Measurements from ENCODE around the gene CXXC5.

Gene CXXC5

GRCh38 chr5:139647506-139648204 is 494 bp upstream of the CXXC5 start:
- Histone ChIP-seq H3K4me1 (ENCODE audit: control insufficient read depth, insufficient read depth, low read length) (peaks cover 46% of the 10 kb centered on the region), H3K4me3 (ENCODE audit: low read length) (no peak overlapping the region), H3K9me3 (ENCODE audit: control insufficient read depth, low read length) (no peaks in the 10 kb centered on the region), H3K27me3 (ENCODE audit: control insufficient read depth, insufficient read depth, low read length) (peaks cover 8% of the 10 kb centered on the region), H3K9ac (ENCODE audit: low read length) (peak overlapping the region; percentile 34), H3K36me3 (ENCODE audit: control insufficient read depth, insufficient read depth, low read length) (no peaks in the 10 kb centered on the region)

- H3K4me3 ChIP-seq (ENCODE audit: low read length) = peak overlapping the region; percentile 69
- no peaks in the 10 kb centered on the region for H3K9me3 ChIP-seq (ENCODE audit: control insufficient read depth, low read length)
- H3K36me3 ChIP-seq (ENCODE audit: control insufficient read depth, insufficient read depth, low read length) = no peaks in the 10 kb centered on the region
- H3K4me1 ChIP-seq (ENCODE audit: control insufficient read depth, insufficient read depth, low read length) = peaks cover 46% of the 10 kb centered on the region
- peaks cover 8% of the 10 kb centered on the region for H3K27me3 ChIP-seq (ENCODE audit: control insufficient read depth, insufficient read depth, low read length)
- peak overlapping the region; percentile 85 for H3K9ac ChIP-seq (ENCODE audit: low read length)
These were observed 1.2 kb downstream of the CXXC5 start for GRCh38 chr5:139649082-139649991.

- H3K9me3 ChIP-seq (ENCODE audit: control insufficient read depth, low read length) = no peaks in the 10 kb centered on the region
- peak overlapping the region; percentile 69 for H3K4me3 ChIP-seq (ENCODE audit: low read length)
- H3K9ac ChIP-seq (ENCODE audit: low read length) = peak overlapping the region; percentile 85
- no peaks in the 10 kb centered on the region for H3K36me3 ChIP-seq (ENCODE audit: control insufficient read depth, insufficient read depth, low read length)
- peaks cover 8% of the 10 kb centered on the region for H3K27me3 ChIP-seq (ENCODE audit: control insufficient read depth, insufficient read depth, low read length)
- peaks cover 52% of the 10 kb centered on the region for H3K4me1 ChIP-seq (ENCODE audit: control insufficient read depth, insufficient read depth, low read length)
These were observed 2.0 kb downstream of the CXXC5 start for GRCh38 chr5:139650031-139650688.

- peaks cover 57% of the 10 kb centered on the region for H3K4me1 ChIP-seq (ENCODE audit: control insufficient read depth, insufficient read depth, low read length)
- no peaks in the 10 kb centered on the region for H3K36me3 ChIP-seq (ENCODE audit: control insufficient read depth, insufficient read depth, low read length)
These were observed 2.5 kb downstream of the CXXC5 start for GRCh38 chr5:139650689-139651042.

GRCh38 chr5:139651043-139651834 is 3.1 kb downstream of the CXXC5 start:
- Histone ChIP-seq H3K9me3 (ENCODE audit: control insufficient read depth, low read length) (no peaks in the 10 kb centered on the region), H3K36me3 (ENCODE audit: control insufficient read depth, insufficient read depth, low read length) (no peaks in the 10 kb centered on the region), H3K9ac (ENCODE audit: low read length) (peak overlapping the region; percentile 85), H3K4me1 (ENCODE audit: control insufficient read depth, insufficient read depth, low read length) (peaks cover 63% of the 10 kb centered on the region), H3K27me3 (ENCODE audit: control insufficient read depth, insufficient read depth, low read length) (peaks cover 8% of the 10 kb centered on the region), H3K4me3 (ENCODE audit: low read length) (peak overlapping the region; percentile 69)

More at GRCh38 chr5:139650689-139651042, 2.5 kb downstream of the CXXC5 start:
- Histone ChIP-seq H3K9ac (ENCODE audit: low read length) (peak overlapping the region; percentile 85), H3K27me3 (ENCODE audit: control insufficient read depth, insufficient read depth, low read length) (peaks cover 8% of the 10 kb centered on the region), H3K4me3 (ENCODE audit: low read length) (peak overlapping the region; percentile 69), H3K9me3 (ENCODE audit: control insufficient read depth, low read length) (no peaks in the 10 kb centered on the region)

GRCh38 chr5:139651853-139652787 is 4.0 kb downstream of the CXXC5 start:
- Histone ChIP-seq H3K27me3 (ENCODE audit: control insufficient read depth, insufficient read depth, low read length) (peaks cover 8% of the 10 kb centered on the region), H3K36me3 (ENCODE audit: control insufficient read depth, insufficient read depth, low read length) (no peaks in the 10 kb centered on the region), H3K4me1 (ENCODE audit: control insufficient read depth, insufficient read depth, low read length) (peaks cover 70% of the 10 kb centered on the region), H3K4me3 (ENCODE audit: low read length) (peak overlapping the region; percentile 17), H3K9ac (ENCODE audit: low read length) (peak overlapping the region; percentile 16), H3K9me3 (ENCODE audit: control insufficient read depth, low read length) (no peaks in the 10 kb centered on the region)

- H3K4me3 ChIP-seq (ENCODE audit: low read length) = no peak overlapping the region
These were observed 4.7 kb downstream of the CXXC5 start for GRCh38 chr5:139652788-139653241.

GRCh38 chr5:139653616-139654015 is 5.5 kb downstream of the CXXC5 start:
- Histone ChIP-seq H3K4me1 (ENCODE audit: control insufficient read depth, insufficient read depth, low read length) (peaks cover 80% of the 10 kb centered on the region), H3K36me3 (ENCODE audit: control insufficient read depth, insufficient read depth, low read length) (no peaks in the 10 kb centered on the region), H3K9ac (ENCODE audit: low read length) (peak overlapping the region; percentile 16), H3K4me3 (ENCODE audit: low read length) (no peak overlapping the region), H3K27me3 (ENCODE audit: control insufficient read depth, insufficient read depth, low read length) (peaks cover 8% of the 10 kb centered on the region), H3K9me3 (ENCODE audit: control insufficient read depth, low read length) (no peaks in the 10 kb centered on the region)

More at GRCh38 chr5:139652788-139653241, 4.7 kb downstream of the CXXC5 start:
- peaks cover 73% of the 10 kb centered on the region for H3K4me1 ChIP-seq (ENCODE audit: control insufficient read depth, insufficient read depth, low read length)
- H3K9me3 ChIP-seq (ENCODE audit: control insufficient read depth, low read length) = no peaks in the 10 kb centered on the region
- no peaks in the 10 kb centered on the region for H3K36me3 ChIP-seq (ENCODE audit: control insufficient read depth, insufficient read depth, low read length)
- H3K27me3 ChIP-seq (ENCODE audit: control insufficient read depth, insufficient read depth, low read length) = peaks cover 8% of the 10 kb centered on the region
- peak overlapping the region; percentile 16 for H3K9ac ChIP-seq (ENCODE audit: low read length)

GRCh38 chr5:139654464-139654863 is 6.3 kb downstream of the CXXC5 start:
- no peaks in the 10 kb centered on the region for H3K36me3 ChIP-seq (ENCODE audit: control insufficient read depth, insufficient read depth, low read length)
- H3K9ac ChIP-seq (ENCODE audit: low read length) = peak overlapping the region; percentile 62
- peaks cover 88% of the 10 kb centered on the region for H3K4me1 ChIP-seq (ENCODE audit: control insufficient read depth, insufficient read depth, low read length)
- H3K9me3 ChIP-seq (ENCODE audit: control insufficient read depth, low read length) = no peaks in the 10 kb centered on the region
- no peak overlapping the region for H3K4me3 ChIP-seq (ENCODE audit: low read length)
- peaks cover 8% of the 10 kb centered on the region for H3K27me3 ChIP-seq (ENCODE audit: control insufficient read depth, insufficient read depth, low read length)

- peaks cover 94% of the 10 kb centered on the region for H3K4me1 ChIP-seq (ENCODE audit: control insufficient read depth, insufficient read depth, low read length)
- H3K9me3 ChIP-seq (ENCODE audit: control insufficient read depth, low read length) = no peaks in the 10 kb centered on the region
- peaks cover 4% of the 10 kb centered on the region for H3K27me3 ChIP-seq (ENCODE audit: control insufficient read depth, insufficient read depth, low read length)
- H3K4me3 ChIP-seq (ENCODE audit: low read length) = no peak overlapping the region
- no peaks in the 10 kb centered on the region for H3K36me3 ChIP-seq (ENCODE audit: control insufficient read depth, insufficient read depth, low read length)
- peak overlapping the region; percentile 62 for H3K9ac ChIP-seq (ENCODE audit: low read length)
These were observed 6.8 kb downstream of the CXXC5 start for GRCh38 chr5:139654871-139655491.
